Panc1 (cell line): ENCODE data around the gene KIF18B. TPM values are rescaled to one million over a fixed set of nuclear protein-coding genes. Genes with fewer than 3 reads are reported as not detected.

Experiments
- ATAC-seq: fragments of 200-7000 bp; cut with Tn5 transposase; 2 replicates; pipeline ENCODE4 v1.9.1; 2020; ENCODE audit warnings: mild to moderate bottlenecking, moderate library complexity
- BruUV-seq: library from RNA; stranded (reverse); fragments of 400-500 nt; replicated peaks from 2 replicates; lab custom pipeline; 2021; lab: Mats Ljungman, UMichigan
- CTCF ChIA-PET: fragments of 300-600 bp; sonication (Branson Sonifier 250); formaldehyde crosslinking; loops from one replicate; lab custom pipeline; 2022; ENCODE audit warnings: antibody characterized with exemption; lab: Charles Lee
- POLR2A ChIA-PET: fragments of 300-600 bp; sonication (Branson Sonifier 250); formaldehyde crosslinking; loops from one replicate; lab custom pipeline; 2022; ENCODE audit warnings: antibody characterized with exemption; lab: Charles Lee
- DNase-seq: peaks from one replicate; pipeline ENCODE4 v3.0.0-alpha.2; 2010; ENCODE audit warnings: low read depth, low spot score
- H3K27ac ChIP-seq: 2 replicates; pipeline ENCODE4 v1.5.1; 2011; ENCODE audit warnings: mild to moderate bottlenecking, low read length, inconsistent platforms
- H3K27me3 ChIP-seq: fragments of 200-500 bp; sonication (Bioruptor generic); 2 replicates; pipeline ENCODE4 v1.6.0; 2014; ENCODE audit warnings: low read length, inconsistent platforms; ENCODE audit not compliant: control insufficient read depth, insufficient read depth
- H3K36me3 ChIP-seq: fragments of 200-500 bp; sonication (Bioruptor generic); 2 replicates; pipeline ENCODE4 v1.5.1; 2014; ENCODE audit warnings: inconsistent platforms, mild to moderate bottlenecking, low read length, moderate library complexity; ENCODE audit not compliant: control insufficient read depth, insufficient read depth
- H3K4me1 ChIP-seq: 2 replicates; pipeline ENCODE4 v1.5.1; 2011; ENCODE audit warnings: inconsistent platforms, mild to moderate bottlenecking, low read length, moderate library complexity; ENCODE audit not compliant: control insufficient read depth, insufficient read depth
- H3K4me3 ChIP-seq, 2 experiments: 2 replicates each; pipeline ENCODE4 v1.5.1; 2011 to 2012; ENCODE audit warnings: low read depth in 2 of 2, low read length in 2 of 2, mild to moderate bottlenecking in 2 of 2, inconsistent platforms in 1 of 2, moderate library complexity in 1 of 2
- H3K9me3 ChIP-seq: fragments of 200-500 bp; sonication (Bioruptor generic); 2 replicates; pipeline ENCODE4 v1.5.1; 2014; ENCODE audit warnings: low read depth, mild to moderate bottlenecking, inconsistent platforms, low read length, moderate library complexity; ENCODE audit not compliant: control insufficient read depth, insufficient read depth
- CTCF ChIP-seq: fragments of 450-650 bp; IDR thresholded peaks from 2 replicates; pipeline ENCODE4 v1.5.1; 2017; ENCODE audit warnings: mild to moderate bottlenecking
- POLR2AphosphoS5 ChIP-seq: IDR thresholded peaks from 2 replicates; pipeline ENCODE4 v1.6.1; 2012; ENCODE audit warnings: mild to moderate bottlenecking, low read depth, low read length, moderate library complexity
- REST ChIP-seq, 2 experiments: IDR thresholded peaks; 2 replicates each; pipeline ENCODE4 v1.6.1; 2011 to 2012; ENCODE audit warnings: low read depth in 2 of 2, control low read depth in 1 of 2, low read length in 1 of 2, mild to moderate bottlenecking in 1 of 2, moderate library complexity in 1 of 2; ENCODE audit not compliant: insufficient read depth in 1 of 2
- SIN3A ChIP-seq: IDR thresholded peaks from 2 replicates; pipeline ENCODE4 v1.6.1; 2012; ENCODE audit warnings: low read depth, mild to moderate bottlenecking, low read length, moderate library complexity, borderline replicate concordance; ENCODE audit not compliant: insufficient read depth
- TCF7L2 ChIP-seq: IDR thresholded peaks from 2 replicates; pipeline ENCODE4 v1.6.1; 2011; ENCODE audit warnings: mild to moderate bottlenecking, low read depth, low read length, inconsistent platforms
- in situ Hi-C: cut with HindIII; loops from 2 replicates; pipeline ENCODE4 v1.10.0; 2016; ENCODE audit warnings: low sequenced_read_pairs, low pct_unique_long_range_greater_than_20kb
- intact Hi-C: fragments of 100-400 bp; cut with micrococcal nuclease; formaldehyde crosslinking; loops from one replicate; pipeline ENCODE4 v1.10.0; 2022; ENCODE audit not compliant: unreplicated experiment
- total RNA-seq: library from RNA; stranded (reverse); gene quantifications from one replicate; pipeline ENCODE4 v1.2.1, GENCODE V29; 2021; ENCODE audit not compliant: unreplicated experiment

KIF18B gene
- total RNA-seq, 1 experiment from 2014 or later = 31.3 TPM

GRCh38 chr17:44921122-44921882 is 26.3 kb downstream of the KIF18B start:
- Histone ChIP-seq H3K36me3 (no peaks in the 10 kb centered on the region), H3K27ac (no peak overlapping the region), H3K9me3 (no peaks in the 10 kb centered on the region), H3K27me3 (no peaks in the 10 kb centered on the region), H3K4me3 (no peak overlapping the region), H3K4me1 (no peaks in the 10 kb centered on the region)
- ATAC-seq = no peak
- intact Hi-C loops = no loop called here
- DNase-seq = no peak
- in situ Hi-C loops = no loop called here
- ChIA-PET CTCF (interaction anchor here (0.7 to 2.4 kb wide), 3 partner anchors 40 to 100 kb away, joined by 4 to 15 read pairs (median 6); no protein-coding TSS in a partner anchor), POLR2A (no interaction called here)
- BruUV-seq = no TSS peak
- TF ChIP-seq CTCF = no peak
- no peak for TF ChIP-seq TCF7L2
- no peak for TF ChIP-seq POLR2AphosphoS5
- TF ChIP-seq SIN3A = no peak
- no peak for TF ChIP-seq REST (IDR thresholded peaks at IDR 0.05; ENCODE audit: insufficient read depth in 1 of 2, low read depth in 2 of 2, low read length in 1 of 2)

GRCh38 chr17:44920565-44920940 is 27.0 kb downstream of the KIF18B start:
- no peaks in the 10 kb centered on the region for H3K9me3 ChIP-seq
- no peaks in the 10 kb centered on the region for H3K4me1 ChIP-seq
- TF ChIP-seq SIN3A (no peak), POLR2AphosphoS5 (no peak)
- H3K27me3 ChIP-seq = no peaks in the 10 kb centered on the region
- ChIA-PET POLR2A (interaction anchor here (0.5 kb wide), 1 partner anchor 331 kb away, joined by 5 read pairs; no protein-coding TSS in a partner anchor), CTCF (interaction anchor here (0.6 to 2.4 kb wide), 4 partner anchors 36 to 101 kb away, joined by 3 to 15 read pairs (median 6); no protein-coding TSS in a partner anchor)
- BruUV-seq = no TSS peak
- DNase-seq (no peak), ATAC-seq (no peak)
- no peak overlapping the region for H3K27ac ChIP-seq
- in situ Hi-C loops (no loop called here), intact Hi-C loops (loop anchor here (1.0 kb wide), 1 partner anchor 102 kb away; no protein-coding TSS in a partner anchor)
- H3K36me3 ChIP-seq = no peaks in the 10 kb centered on the region
- no peak overlapping the region for H3K4me3 ChIP-seq
